ENCODE data around the gene SEPTIN2. TPM values are rescaled to one million over a fixed set of nuclear protein-coding genes. Genes with fewer than 3 reads are reported as not detected.

Gene SEPTIN2
- total and polyA plus RNA-seq, 10 of the 15 experiments (the other 5 are each of a cell fraction or from before 2014, with no cell fraction given) = 169 to 474 (median 269) TPM

DNA sequence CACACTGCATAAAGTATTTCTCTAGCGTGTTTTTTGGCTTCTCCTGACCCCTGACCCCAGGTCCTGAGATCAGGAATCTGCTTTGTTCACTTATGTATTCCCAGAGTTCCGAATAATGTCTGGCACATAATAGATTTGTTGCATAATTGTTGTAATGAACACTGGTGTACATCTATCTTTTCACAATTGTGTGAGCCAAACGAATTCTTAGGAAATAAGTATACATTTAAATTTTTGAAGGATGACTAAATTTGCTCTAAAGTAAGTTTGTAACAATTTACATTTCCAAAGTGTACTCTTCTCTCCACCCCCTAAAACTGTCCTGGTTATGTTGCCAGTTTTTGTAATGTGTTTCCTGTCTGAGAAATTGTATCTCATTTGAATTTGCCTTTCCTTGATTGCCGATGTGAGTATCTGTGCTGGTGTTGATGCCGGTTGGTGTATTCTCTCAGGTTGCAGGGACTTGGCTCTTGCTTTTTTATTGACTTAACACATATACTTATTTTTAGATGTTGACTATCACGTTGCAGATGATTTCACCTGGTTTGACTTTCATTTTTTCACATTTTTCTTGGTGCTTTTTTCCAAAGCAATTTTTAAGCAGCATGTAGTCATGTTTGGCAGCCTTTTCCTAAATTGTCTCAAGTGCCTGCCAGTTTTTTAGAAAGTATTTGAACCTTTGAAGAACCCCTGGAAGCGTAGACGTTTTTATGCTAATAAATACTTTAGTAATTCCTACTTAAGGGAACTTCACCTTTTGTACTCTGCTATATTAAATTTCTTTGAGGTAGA is 24.3 kb downstream of the SEPTIN2 start (continued):
- no peak for TF ChIP-seq MEF2B (IDR thresholded peaks at IDR 0.05; ENCODE audit: partially characterized antibody, poor library complexity, severe bottlenecking)
- TF ChIP-seq, protein P1, sequence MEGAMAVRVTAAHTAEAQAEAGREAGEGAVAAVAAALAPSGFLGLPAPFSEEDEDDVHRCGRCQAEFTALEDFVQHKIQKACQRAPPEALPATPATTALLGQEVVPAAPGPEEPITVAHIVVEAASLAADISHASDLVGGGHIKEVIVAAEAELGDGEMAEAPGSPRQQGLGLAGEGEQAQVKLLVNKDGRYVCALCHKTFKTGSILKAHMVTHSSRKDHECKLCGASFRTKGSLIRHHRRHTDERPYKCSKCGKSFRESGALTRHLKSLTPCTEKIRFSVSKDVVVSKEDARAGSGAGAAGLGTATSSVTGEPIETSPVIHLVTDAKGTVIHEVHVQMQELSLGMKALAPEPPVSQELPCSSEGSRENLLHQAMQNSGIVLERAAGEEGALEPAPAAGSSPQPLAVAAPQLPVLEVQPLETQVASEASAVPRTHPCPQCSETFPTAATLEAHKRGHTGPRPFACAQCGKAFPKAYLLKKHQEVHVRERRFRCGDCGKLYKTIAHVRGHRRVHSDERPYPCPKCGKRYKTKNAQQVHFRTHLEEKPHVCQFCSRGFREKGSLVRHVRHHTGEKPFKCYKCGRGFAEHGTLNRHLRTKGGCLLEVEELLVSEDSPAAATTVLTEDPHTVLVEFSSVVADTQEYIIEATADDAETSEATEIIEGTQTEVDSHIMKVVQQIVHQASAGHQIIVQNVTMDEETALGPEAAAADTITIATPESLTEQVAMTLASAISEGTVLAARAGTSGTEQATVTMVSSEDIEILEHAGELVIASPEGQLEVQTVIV (IDR thresholded peaks at IDR 0.05; ENCODE audit: borderline replicate concordance, partially characterized antibody) = no peak

DNA sequence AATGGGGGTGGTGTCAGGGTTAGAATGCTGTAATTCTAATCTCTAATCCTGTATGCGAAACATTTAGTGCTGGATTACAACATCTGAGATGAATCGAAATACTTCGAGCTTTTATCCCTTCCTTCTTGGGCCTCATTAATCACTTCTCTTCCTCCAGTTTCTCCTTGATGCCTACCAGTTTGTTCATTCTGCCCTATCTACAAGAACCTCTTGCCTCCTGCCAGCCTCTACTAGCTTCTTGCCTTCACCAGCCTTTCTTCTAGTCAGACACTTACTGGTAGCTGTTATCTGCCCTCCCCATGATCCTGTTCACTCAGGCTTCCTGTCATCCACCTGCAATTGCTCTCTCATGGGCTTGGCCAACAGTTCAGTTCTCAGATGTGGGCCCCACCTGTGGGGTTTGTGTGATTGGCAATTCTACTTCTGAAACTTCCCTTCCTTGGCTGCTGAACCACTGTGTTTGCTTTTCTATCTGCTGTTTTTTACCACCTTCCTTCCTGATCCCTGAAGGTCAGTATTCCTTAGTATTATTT is 25.0 kb downstream of the SEPTIN2 start:
- WGBS (ENCODE audit: insufficient coverage, insufficient replicate concordance, low lambda C conversion rate, missing lambda C conversion rate) = 96% methylated on average over 3 of the region's 3 CpGs
- RAD21 ChIA-PET (ENCODE audit: unreplicated experiment) = no interaction called here
- Histone ChIP-seq H3K36me3 (ENCODE audit: control insufficient read depth in 2 of 2, insufficient read depth in 2 of 2, low read length in 1 of 2) (peaks cover 17 to 58% of the 10 kb centered on the region in 2 experiments), H3K79me2 (ENCODE audit: control insufficient read depth, insufficient read depth, low read length) (peaks cover 2% of the 10 kb centered on the region), H3K4me1 (ENCODE audit: control insufficient read depth, insufficient read depth, low read length) (peaks cover 11% of the 10 kb centered on the region), H3K9me3 (replicated peaks; ENCODE audit: control insufficient read depth, insufficient read depth, low read length) (no peaks in the 10 kb centered on the region), H3K27me3 (replicated peaks in 1 of 2; ENCODE audit: control insufficient read depth in 2 of 2, insufficient read depth in 2 of 2, low read length in 1 of 2) (no peaks in the 10 kb centered on the region), H3K27ac (ENCODE audit: control insufficient read depth, insufficient read depth) (no peak overlapping the region), H3K9ac (ENCODE audit: control insufficient read depth, insufficient read depth, low read length) (no peak overlapping the region), H2AFZ (ENCODE audit: control insufficient read depth, low read depth, low read length) (no peak overlapping the region), H3K4me3 (no peak overlapping the region), H4K20me1 (ENCODE audit: control insufficient read depth, insufficient read depth) (peaks cover 2% of the 10 kb centered on the region; the same call in 1 of the 2 replicates), H3K4me2 (ENCODE audit: control insufficient read depth, insufficient read depth) (no peak overlapping the region)
- DNase-seq (ENCODE audit: low read depth, low spot score) = no peak
- intact Hi-C loops (cut with micrococcal nuclease; ENCODE audit: unreplicated experiment) = no loop called here
- SMC1A ChIA-PET (ENCODE audit: uncharacterized antibody, unreplicated experiment) = interaction anchor here (1.0 to 1.2 kb wide), 4 partner anchors 9 to 51 kb away, joined by 3 to 6 read pairs (median 3); no protein-coding TSS in a partner anchor
- CTCF ChIA-PET = interaction anchor here (1.1 to 1.6 kb wide), 3 partner anchors 10 to 498 kb away, joined by 3 to 4 read pairs (median 3); no protein-coding TSS in a partner anchor
- no peak for FAIRE-seq
- no peak for ATAC-seq
- BruUV-seq (replicated peaks) = no TSS peak
- POLR2A ChIA-PET = no interaction called here
- in situ Hi-C loops (cut with MboI) = no loop called here
- TF ChIP-seq, protein P2, sequence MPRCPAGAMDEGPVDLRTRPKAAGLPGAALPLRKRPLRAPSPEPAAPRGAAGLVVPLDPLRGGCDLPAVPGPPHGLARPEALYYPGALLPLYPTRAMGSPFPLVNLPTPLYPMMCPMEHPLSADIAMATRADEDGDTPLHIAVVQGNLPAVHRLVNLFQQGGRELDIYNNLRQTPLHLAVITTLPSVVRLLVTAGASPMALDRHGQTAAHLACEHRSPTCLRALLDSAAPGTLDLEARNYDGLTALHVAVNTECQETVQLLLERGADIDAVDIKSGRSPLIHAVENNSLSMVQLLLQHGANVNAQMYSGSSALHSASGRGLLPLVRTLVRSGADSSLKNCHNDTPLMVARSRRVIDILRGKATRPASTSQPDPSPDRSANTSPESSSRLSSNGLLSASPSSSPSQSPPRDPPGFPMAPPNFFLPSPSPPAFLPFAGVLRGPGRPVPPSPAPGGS (IDR thresholded peaks at IDR 0.05; ENCODE audit: borderline replicate concordance, insufficient read depth, low read depth, low read length, poor library complexity, severe bottlenecking) = no peak
- TF ChIP-seq RAD51 (IDR thresholded peaks at IDR 0.05) (no peak), BRCA1 (IDR thresholded peaks at IDR 0.05; ENCODE audit: low read depth, low read length) (no peak), TCF7 (IDR thresholded peaks at IDR 0.05; ENCODE audit: borderline replicate concordance) (no peak), TCF12 (IDR thresholded peaks at IDR 0.05; ENCODE audit: low read depth, low read length) (no peak), MYC (IDR thresholded peaks at IDR 0.05; ENCODE audit: insufficient read depth, insufficient read length, insufficient replicate concordance, low read length, severe bottlenecking) (no peak), ZNF622 (IDR thresholded peaks at IDR 0.05) (no peak)
- TF ChIP-seq, protein P1 (IDR thresholded peaks at IDR 0.05; ENCODE audit: borderline replicate concordance, partially characterized antibody) = no peak
- TF ChIP-seq, protein P3, sequence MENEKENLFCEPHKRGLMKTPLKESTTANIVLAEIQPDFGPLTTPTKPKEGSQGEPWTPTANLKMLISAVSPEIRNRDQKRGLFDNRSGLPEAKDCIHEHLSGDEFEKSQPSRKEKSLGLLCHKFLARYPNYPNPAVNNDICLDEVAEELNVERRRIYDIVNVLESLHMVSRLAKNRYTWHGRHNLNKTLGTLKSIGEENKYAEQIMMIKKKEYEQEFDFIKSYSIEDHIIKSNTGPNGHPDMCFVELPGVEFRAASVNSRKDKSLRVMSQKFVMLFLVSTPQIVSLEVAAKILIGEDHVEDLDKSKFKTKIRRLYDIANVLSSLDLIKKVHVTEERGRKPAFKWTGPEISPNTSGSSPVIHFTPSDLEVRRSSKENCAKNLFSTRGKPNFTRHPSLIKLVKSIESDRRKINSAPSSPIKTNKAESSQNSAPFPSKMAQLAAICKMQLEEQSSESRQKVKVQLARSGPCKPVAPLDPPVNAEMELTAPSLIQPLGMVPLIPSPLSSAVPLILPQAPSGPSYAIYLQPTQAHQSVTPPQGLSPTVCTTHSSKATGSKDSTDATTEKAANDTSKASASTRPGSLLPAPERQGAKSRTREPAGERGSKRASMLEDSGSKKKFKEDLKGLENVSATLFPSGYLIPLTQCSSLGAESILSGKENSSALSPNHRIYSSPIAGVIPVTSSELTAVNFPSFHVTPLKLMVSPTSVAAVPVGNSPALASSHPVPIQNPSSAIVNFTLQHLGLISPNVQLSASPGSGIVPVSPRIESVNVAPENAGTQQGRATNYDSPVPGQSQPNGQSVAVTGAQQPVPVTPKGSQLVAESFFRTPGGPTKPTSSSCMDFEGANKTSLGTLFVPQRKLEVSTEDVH (IDR thresholded peaks at IDR 0.05; ENCODE audit: low read depth, partially characterized antibody) = no peak

All from GM12878 (cell line).